22Rv1 (cell line): ENCODE measurements around the gene PALM.

ENCODE experiments used
- H3K27ac ChIP-seq: fragments of 450-650 bp; 2 replicates; pipeline ENCODE4 v1.5.1; 2017
- CTCF ChIP-seq: fragments of 450-650 bp; IDR thresholded peaks from 2 replicates; pipeline ENCODE4 v1.5.1; 2017; ENCODE audit warnings: mild to moderate bottlenecking
- ZFX ChIP-seq: fragments of 450-650 bp; IDR thresholded peaks from 2 replicates; pipeline ENCODE4 v1.6.1; 2017; ENCODE audit warnings: antibody characterized with exemption, borderline replicate concordance

PALM gene

GRCh38 chr19:749811-750210 lies 41.1 kb downstream of the PALM start:
- TF ChIP-seq CTCF (no peak), ZFX (no peak)
- H3K27ac ChIP-seq: peak overlapping the region; percentile 37; the same call in 1 of the 2 replicates

DNA sequence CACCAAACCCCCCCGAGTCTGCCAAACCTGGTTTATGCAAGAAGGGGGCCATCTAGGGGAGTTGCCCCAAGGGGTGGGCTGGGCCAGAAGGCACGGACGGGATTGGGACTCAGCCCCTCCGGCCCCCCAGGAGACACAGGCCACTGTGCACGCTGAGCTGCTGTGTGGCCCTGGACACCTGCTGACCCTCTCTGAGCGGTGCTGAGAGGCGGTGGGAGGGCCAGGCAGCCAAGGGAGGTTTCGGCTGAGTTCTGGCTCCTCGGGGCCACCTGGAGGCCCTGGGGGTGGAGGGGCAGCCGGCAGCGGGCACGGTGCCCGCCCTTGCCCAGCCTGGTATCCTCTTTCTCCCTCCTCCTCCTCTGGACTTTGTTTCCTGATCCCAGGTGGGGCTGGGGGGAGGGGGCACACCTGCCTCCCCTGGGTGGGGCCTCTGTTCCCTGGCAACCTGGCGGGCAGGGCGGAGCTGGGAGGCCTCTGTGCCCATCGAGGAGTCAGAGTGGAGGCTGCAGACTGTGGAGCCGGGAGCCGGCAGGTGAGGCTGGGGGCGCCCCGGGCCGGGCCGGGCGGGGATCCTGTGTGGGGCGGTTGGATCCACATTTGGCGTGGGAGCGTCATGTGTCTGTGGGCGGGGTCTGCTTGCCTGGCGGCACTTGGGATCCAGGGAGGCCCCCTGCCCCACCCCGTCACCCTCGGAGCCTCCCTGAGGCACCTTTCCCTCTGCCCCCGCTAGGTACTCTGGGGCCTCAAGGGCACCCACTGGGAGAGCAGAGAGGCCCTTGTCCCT lies 42.1 kb downstream of the PALM start, which contains the start of gene MISP:
TSS of gene MISP (plus strand) at position 473 of the 784 bp plus-strand sequence. CDS start 5,835 bp downstream, outside the sequence.
- peak within 1 kb of the TSS; percentile 37 for H3K27ac ChIP-seq
- no peak for TF ChIP-seq ZFX
- no peak for TF ChIP-seq CTCF

DNA sequence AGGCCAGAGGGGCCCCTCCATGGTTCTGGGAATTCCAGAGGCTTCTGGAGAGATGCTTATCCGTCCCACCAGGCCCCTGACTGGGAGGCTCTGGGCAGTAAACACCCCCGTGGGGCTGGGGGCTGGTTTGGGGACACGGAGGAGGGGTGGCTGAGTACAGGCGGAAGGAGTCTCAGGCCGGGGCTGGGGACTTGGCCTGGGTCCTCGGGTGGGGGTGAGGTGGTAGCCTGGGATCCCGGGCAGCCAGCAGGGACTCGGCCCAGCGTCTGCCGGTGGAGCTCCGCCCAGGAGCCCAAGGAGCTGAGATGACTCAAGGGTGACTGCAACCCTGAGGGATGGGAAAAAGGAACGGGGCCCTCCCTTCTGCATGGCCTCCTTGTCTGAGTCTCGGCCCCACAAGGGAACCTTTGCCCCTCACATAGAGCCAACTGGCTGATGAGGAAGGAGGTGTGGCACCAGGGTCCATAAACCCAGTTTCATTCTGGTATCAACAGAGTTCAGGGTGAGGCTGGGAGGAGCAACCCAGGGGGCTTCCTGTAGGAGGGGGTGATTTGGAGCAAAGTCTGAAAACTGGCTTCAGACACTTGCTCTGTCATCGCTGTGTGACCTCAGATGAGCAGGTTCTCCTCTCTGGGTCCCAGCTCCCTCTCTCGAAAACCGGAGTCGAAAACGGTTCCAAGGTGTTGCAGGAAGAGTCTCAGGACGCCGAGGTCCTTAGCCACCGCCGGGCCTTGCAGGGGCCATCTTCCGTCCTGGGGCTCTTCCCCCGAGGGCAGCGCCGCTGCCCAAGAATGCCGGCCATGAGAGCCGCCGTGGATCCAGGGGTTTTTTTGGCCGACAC lies 43.0 kb downstream of the PALM start:
- peak overlapping the region; percentile 37 for H3K27ac ChIP-seq
- TF ChIP-seq CTCF (no peak), ZFX (no peak)

- H3K27ac ChIP-seq: 0 out of 2 replicates have a peak overlapping the region, but pooled peaks have one; percentile 4
- no peak for TF ChIP-seq ZFX
- TF ChIP-seq CTCF: no peak
Measured at GRCh38 chr19:752652-753517, 44.1 kb downstream of the PALM start.

- TF ChIP-seq ZFX (no peak), CTCF (no peak)
- no peak overlapping the region for H3K27ac ChIP-seq
Measured at GRCh38 chr19:754530-754929, 45.8 kb downstream of the PALM start.

DNA sequence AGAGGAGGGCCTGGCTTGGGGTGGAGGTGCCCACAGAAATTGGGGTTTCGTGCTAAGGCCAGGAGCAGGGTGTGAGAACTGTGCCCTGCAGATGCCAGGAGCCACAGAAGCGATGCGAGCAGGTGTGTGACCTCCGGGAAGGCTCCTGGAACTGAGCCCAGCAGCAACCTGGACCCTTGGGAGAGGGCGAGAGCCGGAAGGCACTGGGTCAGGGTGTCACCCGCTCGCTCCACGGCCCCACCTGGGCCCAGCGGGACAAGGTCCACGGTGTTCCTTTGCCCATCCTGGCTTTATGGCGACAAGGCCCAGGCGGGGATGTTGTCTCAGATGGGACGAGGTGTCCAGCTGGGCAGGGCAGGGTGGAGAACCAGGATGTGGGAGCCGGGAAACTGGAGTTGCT lies 46.3 kb downstream of the PALM start:
- TF ChIP-seq ZFX (no peak), CTCF (no peak)
- H3K27ac ChIP-seq: no peak overlapping the region
